IgD-negative memory B cell (primary cell): ENCODE data around the gene S100PBP. TPM values are rescaled to one million over a fixed set of nuclear protein-coding genes. Genes with fewer than 3 reads are reported as not detected.

Experiments
- H3K27ac Mint-ChIP-seq, 3 donors: one replicate each; pipeline ENCODE4 v1.8.0; 2020 to 2022; ENCODE audit warnings: mild to moderate bottlenecking in 3 of 3, mixed read lengths in 3 of 3, moderate library complexity in 1 of 3
- H3K27me3 Mint-ChIP-seq: one replicate; pipeline ENCODE4 v1.8.0; 2021; ENCODE audit warnings: mixed read lengths
- H3K36me3 Mint-ChIP-seq: one replicate; pipeline ENCODE4 v1.8.0; 2020; ENCODE audit warnings: mild to moderate bottlenecking, mixed read lengths
- H3K4me1 Mint-ChIP-seq, 3 donors: one replicate each; pipeline ENCODE4 v1.8.0; 2020 to 2022; ENCODE audit warnings: mixed read lengths in 3 of 3, mild to moderate bottlenecking in 1 of 3
- H3K4me3 Mint-ChIP-seq, 4 donors: one replicate each; pipeline ENCODE4 v1.8.0; 2020 to 2022; ENCODE audit warnings: mild to moderate bottlenecking in 4 of 4, mixed read lengths in 4 of 4, moderate library complexity in 3 of 4
- H3K9me3 Mint-ChIP-seq, 3 donors: one replicate each; pipeline ENCODE4 v1.8.0; 2020 to 2021; ENCODE audit warnings: mixed read lengths in 3 of 3, mild to moderate bottlenecking in 1 of 3
- polyA plus RNA-seq: library from polyadenylated mRNA; unstranded; fragments of 300-500 nt; fragmentation: Illumina TruSeq; gene quantifications from one replicate; pipeline ENCODE4 v1.2.3, GENCODE V29; 2021

S100PBP gene
- polyA plus RNA-seq, result 10.7 TPM

GRCh38 chr1:32817159-32817814 lies at the start of gene S100PBP, which contains the start of gene YARS1:
S100PBP (plus strand) TSS chr1:32817653; CDS start chr1:32826100, 8,447 bp downstream.
YARS1 (minus strand) TSS chr1:32817358; CDS start chr1:32817244, 114 bp downstream.
- Mint-ChIP-seq H3K4me3 (peak within 1 kb of the TSS; percentile 82 to 99 (median 96)), H3K4me1 (peaks cover 29 to 38% (median 37%) of the 10 kb centered on the region in 3 donors), H3K36me3 (peaks cover 4% of the 10 kb centered on the region), H3K27ac (peak within 1 kb of the TSS; percentile 67 to 96 (median 93)), H3K9me3 (no peaks in the 10 kb centered on the region), H3K27me3 (peaks cover 2% of the 10 kb centered on the region)

DNA sequence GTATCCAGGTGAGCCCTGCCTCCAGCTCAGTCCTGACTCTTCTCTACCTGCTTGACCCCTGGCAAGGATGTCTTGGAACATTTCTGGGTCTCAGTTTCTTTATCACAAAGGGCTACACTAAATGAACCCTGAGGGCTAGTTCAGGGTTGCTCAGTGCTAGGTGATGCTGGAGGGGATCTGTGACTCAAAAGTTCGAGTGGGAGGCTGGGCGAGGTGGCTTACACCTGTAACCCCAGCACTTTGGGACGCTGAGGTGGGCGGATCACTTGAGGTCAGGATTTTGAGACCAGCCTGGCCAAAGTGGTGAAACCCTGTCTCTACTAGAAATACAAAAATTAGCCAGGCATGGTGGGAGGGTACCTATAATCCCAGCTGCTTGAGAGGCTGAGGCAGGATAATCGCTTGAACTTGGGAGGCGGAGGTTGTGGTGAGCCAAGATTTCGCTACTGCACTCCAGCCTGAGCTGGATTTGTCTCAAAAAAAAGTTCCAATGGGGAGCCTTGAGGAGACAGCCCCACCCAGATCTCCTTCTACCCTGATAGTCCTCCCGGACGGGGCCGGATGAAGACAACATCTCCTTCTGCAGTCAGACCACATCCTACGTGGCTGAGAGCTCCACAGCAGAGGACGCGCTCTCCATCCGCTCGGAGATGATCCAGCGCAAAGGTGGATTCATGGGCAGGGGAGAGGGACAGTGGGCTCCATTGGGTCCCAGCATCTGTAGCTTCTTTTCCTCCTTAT lies 49.2 kb upstream of the S100PBP start:
- Mint-ChIP-seq H3K27ac (no peak overlapping the region), H3K27me3 (no peaks in the 10 kb centered on the region), H3K36me3 (no peaks in the 10 kb centered on the region), H3K4me3 (no peak overlapping the region), H3K9me3 (no peaks in the 10 kb centered on the region), H3K4me1 (peaks cover 0 to 4% (median under 1%) of the 10 kb centered on the region in 3 donors)

DNA sequence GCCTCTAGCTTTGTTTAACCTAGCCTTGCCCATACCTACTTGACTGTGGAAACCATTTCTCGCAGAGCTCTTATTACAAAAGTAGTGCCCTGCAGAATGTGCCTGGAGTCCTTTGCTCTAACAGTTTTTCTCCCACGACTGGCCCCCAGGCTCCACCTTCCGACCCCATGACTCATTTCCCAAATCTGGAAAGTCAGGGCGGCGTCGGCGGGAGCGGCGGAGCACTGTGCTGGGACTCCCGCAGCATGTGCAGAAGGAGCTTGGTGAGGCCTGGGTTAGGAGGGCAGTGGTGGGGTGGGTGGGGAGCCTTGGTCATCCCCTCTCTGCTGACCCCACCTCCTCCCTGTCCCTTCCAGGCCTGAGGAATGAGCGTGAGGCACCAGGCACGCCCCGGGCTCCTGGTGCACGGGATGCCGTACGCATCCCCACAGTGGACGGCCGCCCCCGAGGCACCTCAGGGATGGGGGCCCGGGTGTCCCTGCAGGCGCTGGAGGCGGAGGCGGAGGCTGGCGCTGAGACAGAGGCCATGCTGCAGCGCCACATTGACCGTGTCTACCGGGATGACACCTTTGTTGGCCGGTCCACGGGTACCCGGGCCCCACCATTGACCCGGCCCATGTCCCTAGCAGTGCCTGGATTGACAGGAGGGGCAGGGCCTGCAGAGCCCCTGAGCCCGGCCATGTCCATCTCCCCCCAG lies 47.8 kb upstream of the S100PBP start:
- no peaks in the 10 kb centered on the region for H3K36me3 Mint-ChIP-seq
- no peak overlapping the region for H3K27ac Mint-ChIP-seq
- H3K4me1 Mint-ChIP-seq, result peaks cover 0 to 4% (median 0%) of the 10 kb centered on the region in 3 donors
- H3K4me3 Mint-ChIP-seq, result no peak overlapping the region
- no peaks in the 10 kb centered on the region for H3K9me3 Mint-ChIP-seq
- no peaks in the 10 kb centered on the region for H3K27me3 Mint-ChIP-seq

DNA sequence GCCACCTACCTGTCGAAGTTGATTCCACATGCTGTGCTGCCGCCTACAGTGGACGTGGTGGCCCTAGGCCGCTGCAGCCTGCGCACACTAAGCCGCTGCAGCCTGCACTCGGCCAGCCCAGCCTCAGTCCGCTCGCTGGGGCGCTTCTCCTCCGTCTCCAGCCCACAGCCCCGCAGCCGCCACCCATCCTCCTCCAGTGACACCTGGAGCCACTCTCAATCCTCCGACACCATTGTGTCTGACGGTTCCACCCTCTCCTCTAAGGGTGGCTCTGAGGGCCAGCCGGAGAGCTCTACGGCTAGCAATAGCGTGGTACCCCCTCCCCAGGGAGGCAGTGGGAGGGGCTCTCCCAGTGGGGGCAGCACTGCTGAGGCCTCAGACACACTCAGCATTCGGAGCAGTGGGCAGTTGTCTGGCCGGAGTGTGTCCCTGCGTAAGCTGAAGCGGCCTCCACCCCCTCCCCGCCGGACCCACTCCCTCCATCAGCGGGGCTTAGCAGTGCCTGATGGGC lies 47.2 kb upstream of the S100PBP start:
- H3K27ac Mint-ChIP-seq, result no peak overlapping the region
- no peak overlapping the region for H3K4me3 Mint-ChIP-seq
- H3K27me3 Mint-ChIP-seq, result no peaks in the 10 kb centered on the region
- H3K36me3 Mint-ChIP-seq, result no peaks in the 10 kb centered on the region
- peaks cover 0 to 4% (median 0%) of the 10 kb centered on the region in 3 donors for H3K4me1 Mint-ChIP-seq
- no peaks in the 10 kb centered on the region for H3K9me3 Mint-ChIP-seq

DNA sequence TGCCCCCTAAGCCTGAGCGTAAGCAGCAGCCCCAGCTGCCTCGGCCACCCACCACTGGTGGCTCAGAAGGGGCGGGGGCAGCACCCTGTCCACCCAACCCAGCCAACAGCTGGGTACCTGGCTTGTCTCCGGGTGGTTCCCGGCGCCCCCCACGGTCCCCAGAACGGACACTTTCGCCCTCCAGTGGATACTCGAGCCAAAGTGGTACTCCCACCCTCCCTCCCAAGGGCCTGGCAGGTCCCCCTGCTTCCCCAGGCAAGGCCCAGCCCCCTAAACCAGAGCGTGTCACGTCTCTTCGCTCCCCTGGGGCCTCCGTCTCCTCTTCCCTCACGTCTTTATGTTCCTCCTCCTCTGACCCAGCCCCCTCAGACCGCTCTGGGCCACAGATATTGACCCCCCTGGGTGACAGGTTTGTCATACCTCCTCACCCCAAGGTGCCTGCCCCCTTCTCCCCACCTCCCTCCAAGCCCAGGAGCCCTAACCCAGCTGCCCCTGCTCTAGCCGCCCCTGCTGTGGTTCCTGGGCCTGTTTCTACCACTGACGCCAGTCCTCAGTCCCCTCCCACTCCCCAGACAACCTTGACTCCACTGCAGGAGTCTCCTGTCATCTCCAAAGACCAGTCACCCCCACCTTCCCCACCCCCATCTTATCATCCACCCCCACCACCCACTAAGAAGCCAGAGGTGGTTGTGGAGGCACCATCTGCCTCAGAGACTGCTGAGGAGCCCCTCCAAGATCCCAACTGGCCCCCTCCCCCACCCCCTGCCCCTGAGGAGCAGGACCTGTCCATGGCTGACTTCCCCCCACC lies 46.5 kb upstream of the S100PBP start:
- H3K27me3 Mint-ChIP-seq, result no peaks in the 10 kb centered on the region
- H3K4me1 Mint-ChIP-seq, result peaks cover 0 to 4% (median 0%) of the 10 kb centered on the region in 3 donors
- no peak overlapping the region for H3K4me3 Mint-ChIP-seq
- no peaks in the 10 kb centered on the region for H3K9me3 Mint-ChIP-seq
- H3K36me3 Mint-ChIP-seq, result no peaks in the 10 kb centered on the region
- H3K27ac Mint-ChIP-seq, result no peak overlapping the region

DNA sequence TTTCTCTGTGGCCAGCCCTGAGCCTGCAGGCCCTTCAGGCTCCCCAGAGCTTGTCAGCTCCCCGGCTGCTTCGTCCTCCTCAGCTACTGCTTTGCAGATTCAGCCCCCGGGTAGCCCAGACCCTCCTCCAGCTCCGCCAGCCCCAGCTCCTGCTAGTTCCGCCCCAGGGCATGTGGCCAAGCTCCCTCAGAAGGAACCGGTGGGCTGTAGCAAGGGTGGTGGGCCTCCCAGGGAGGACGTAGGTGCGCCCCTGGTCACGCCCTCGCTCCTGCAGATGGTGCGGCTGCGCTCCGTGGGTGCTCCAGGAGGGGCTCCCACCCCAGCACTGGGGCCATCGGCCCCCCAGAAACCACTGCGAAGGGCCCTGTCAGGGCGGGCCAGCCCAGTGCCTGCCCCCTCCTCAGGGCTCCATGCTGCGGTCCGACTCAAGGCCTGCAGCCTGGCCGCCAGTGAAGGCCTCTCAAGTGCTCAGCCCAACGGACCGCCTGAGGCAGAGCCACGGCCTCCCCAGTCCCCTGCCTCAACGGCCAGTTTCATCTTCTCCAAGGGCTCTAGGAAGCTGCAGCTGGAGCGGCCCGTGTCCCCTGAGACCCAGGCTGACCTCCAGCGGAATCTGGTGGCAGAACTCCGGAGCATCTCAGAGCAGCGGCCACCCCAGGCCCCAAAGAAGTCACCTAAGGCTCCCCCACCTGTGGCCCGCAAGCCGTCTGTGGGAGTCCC lies 45.7 kb upstream of the S100PBP start:
- Mint-ChIP-seq H3K27me3 (no peaks in the 10 kb centered on the region), H3K4me3 (no peak overlapping the region), H3K27ac (peak overlapping the region in 1 of 3 donors; percentile 57), H3K36me3 (no peaks in the 10 kb centered on the region), H3K4me1 (peaks cover 0 to 4% (median 0%) of the 10 kb centered on the region in 3 donors), H3K9me3 (no peaks in the 10 kb centered on the region)

GRCh38 chr1:32772281-32773017 lies 45.0 kb upstream of the S100PBP start:
- Mint-ChIP-seq H3K4me1 (peaks cover 0 to 4% (median 0%) of the 10 kb centered on the region in 3 donors), H3K4me3 (no peak overlapping the region), H3K27ac (peak overlapping the region in 2 of 3 donors; percentile 16 to 57), H3K36me3 (no peaks in the 10 kb centered on the region), H3K9me3 (no peaks in the 10 kb centered on the region), H3K27me3 (no peaks in the 10 kb centered on the region)

DNA sequence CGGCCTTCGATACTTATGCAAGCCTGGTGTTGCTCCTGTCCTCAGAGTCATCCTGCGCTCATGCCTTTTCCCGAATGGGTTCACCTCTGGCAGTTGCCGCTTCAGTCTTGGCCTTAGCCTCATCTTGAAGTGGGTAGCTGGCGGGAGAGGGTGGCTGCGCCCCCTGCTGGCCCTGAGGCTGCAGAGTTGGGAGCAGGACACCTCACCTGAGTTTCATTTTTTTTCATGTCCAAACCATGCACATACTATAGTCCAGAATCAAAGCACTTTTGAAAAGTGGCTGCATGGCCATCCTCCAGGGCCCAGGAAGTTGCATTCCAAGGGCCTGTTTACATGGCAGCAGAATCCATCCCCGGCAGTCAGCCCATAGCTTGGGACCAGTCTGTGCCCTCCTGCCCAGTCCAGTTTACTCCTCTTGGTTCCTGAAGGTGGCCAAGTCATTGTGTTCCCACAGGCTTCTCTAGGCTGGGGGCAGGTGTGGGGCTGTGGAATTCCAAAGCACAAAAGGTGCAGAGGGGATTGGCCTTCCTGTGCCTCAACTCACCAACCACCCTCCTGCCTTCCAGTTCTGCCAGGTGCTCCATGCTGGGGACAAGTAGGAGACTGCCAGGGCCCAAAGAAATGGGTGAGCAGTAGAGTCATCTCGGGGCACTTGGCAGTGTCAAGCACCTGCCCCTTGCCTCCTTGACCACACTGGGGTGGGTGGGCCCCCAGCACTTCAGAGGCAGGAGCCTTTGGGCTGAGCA lies 44.3 kb upstream of the S100PBP start:
- Mint-ChIP-seq H3K27me3 (no peaks in the 10 kb centered on the region), H3K4me3 (no peak overlapping the region), H3K9me3 (no peaks in the 10 kb centered on the region), H3K4me1 (peaks cover 0 to 4% (median 0%) of the 10 kb centered on the region in 3 donors), H3K36me3 (peaks cover 2% of the 10 kb centered on the region), H3K27ac (peak overlapping the region in 1 of 3 donors; percentile 1)

- Mint-ChIP-seq H3K9me3 (no peaks in the 10 kb centered on the region), H3K4me3 (no peak overlapping the region), H3K27me3 (no peaks in the 10 kb centered on the region), H3K27ac (peak overlapping the region in 1 of 3 donors; percentile 1), H3K4me1 (peaks cover 0 to 4% (median 0%) of the 10 kb centered on the region in 3 donors), H3K36me3 (peaks cover 2% of the 10 kb centered on the region)
These were observed 43.5 kb upstream of the S100PBP start for GRCh38 chr1:32773764-32774463.

- Mint-ChIP-seq H3K9me3 (no peaks in the 10 kb centered on the region), H3K4me3 (no peak overlapping the region), H3K4me1 (peaks cover 0 to 4% (median 0%) of the 10 kb centered on the region in 3 donors), H3K36me3 (peaks cover 2% of the 10 kb centered on the region), H3K27me3 (no peaks in the 10 kb centered on the region), H3K27ac (no peak overlapping the region)
These were observed 43.0 kb upstream of the S100PBP start for GRCh38 chr1:32774464-32774808.

GRCh38 chr1:32774950-32775634 lies 42.4 kb upstream of the S100PBP start:
- Mint-ChIP-seq H3K4me3 (no peak overlapping the region), H3K36me3 (peaks cover 2% of the 10 kb centered on the region), H3K27me3 (no peaks in the 10 kb centered on the region), H3K9me3 (no peaks in the 10 kb centered on the region), H3K4me1 (peaks cover 0 to 4% (median 0%) of the 10 kb centered on the region in 3 donors), H3K27ac (peak overlapping the region in 1 of 3 donors; percentile 93)
